Measurements from ENCODE around the gene ITPKB. TPM values are rescaled to one million over a fixed set of nuclear protein-coding genes. Genes with fewer than 3 reads are reported as not detected.

Gene ITPKB
- polyA plus RNA-seq, 1 of the 3 experiments (the other 2 are of a cell fraction): 2.4 TPM

DNA sequence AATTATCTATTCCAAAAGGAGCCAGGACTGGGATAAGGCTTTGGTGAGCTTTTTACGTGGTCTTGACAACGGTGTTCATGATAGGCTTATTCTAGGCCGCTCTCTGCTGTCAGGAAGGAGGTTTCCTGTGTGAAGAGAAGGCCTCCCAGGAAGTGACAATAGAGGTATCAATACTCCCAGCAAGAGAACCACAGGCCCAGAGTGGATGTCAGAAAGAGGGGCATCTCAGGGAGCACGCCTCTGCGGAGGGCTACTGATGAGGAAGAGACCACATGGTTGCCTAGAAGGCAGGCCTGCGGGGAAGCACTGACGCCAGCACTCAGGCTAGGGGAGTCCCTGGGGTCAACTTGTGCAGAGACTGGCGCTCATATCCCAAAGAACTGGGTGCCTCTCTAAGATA is 60.4 kb downstream of the ITPKB start (continued):
- TF ChIP-seq SMC3 (IDR thresholded peaks at IDR 0.05; ENCODE audit: low read depth, low read length) (no peak), MAX (IDR thresholded peaks at IDR 0.05; ENCODE audit: low read depth) (no peak)
- TF ChIP-seq, protein P1, sequence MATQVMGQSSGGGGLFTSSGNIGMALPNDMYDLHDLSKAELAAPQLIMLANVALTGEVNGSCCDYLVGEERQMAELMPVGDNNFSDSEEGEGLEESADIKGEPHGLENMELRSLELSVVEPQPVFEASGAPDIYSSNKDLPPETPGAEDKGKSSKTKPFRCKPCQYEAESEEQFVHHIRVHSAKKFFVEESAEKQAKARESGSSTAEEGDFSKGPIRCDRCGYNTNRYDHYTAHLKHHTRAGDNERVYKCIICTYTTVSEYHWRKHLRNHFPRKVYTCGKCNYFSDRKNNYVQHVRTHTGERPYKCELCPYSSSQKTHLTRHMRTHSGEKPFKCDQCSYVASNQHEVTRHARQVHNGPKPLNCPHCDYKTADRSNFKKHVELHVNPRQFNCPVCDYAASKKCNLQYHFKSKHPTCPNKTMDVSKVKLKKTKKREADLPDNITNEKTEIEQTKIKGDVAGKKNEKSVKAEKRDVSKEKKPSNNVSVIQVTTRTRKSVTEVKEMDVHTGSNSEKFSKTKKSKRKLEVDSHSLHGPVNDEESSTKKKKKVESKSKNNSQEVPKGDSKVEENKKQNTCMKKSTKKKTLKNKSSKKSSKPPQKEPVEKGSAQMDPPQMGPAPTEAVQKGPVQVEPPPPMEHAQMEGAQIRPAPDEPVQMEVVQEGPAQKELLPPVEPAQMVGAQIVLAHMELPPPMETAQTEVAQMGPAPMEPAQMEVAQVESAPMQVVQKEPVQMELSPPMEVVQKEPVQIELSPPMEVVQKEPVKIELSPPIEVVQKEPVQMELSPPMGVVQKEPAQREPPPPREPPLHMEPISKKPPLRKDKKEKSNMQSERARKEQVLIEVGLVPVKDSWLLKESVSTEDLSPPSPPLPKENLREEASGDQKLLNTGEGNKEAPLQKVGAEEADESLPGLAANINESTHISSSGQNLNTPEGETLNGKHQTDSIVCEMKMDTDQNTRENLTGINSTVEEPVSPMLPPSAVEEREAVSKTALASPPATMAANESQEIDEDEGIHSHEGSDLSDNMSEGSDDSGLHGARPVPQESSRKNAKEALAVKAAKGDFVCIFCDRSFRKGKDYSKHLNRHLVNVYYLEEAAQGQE (IDR thresholded peaks at IDR 0.05; ENCODE audit: low read depth, low read length): no peak

GRCh38 chr1:226678251-226678650 is 60.8 kb downstream of the ITPKB start:
- H2AFZ ChIP-seq (ENCODE audit: low read depth): no peak overlapping the region
- ChIA-PET CTCF (interaction anchor here (1.5 kb wide), 1 partner anchor 10 kb away, joined by 3 read pairs; no protein-coding TSS in a partner anchor), POLR2A (no interaction called here)
- H3K9me2 ChIP-seq: no peaks in the 10 kb centered on the region
- no peaks in the 10 kb centered on the region for H3K27me3 ChIP-seq (ENCODE audit: insufficient read depth)
- WGBS (ENCODE audit: low lambda C conversion rate): 96% methylated on average over 2 of the region's 2 CpGs
- H3K27ac ChIP-seq (ENCODE audit: low read depth in 2 of 2, low read length in 1 of 2): no peak overlapping the region
- no peaks in the 10 kb centered on the region for H4K20me1 ChIP-seq (ENCODE audit: insufficient read depth)
- no peaks in the 10 kb centered on the region for H3F3A ChIP-seq (replicated peaks; ENCODE audit: insufficient read depth)
- H3K36me3 ChIP-seq (replicated peaks in 1 of 2; ENCODE audit: control insufficient read depth in 1 of 2, insufficient read depth in 2 of 2, low read length in 1 of 2): no peaks in the 10 kb centered on the region
- H3K9ac ChIP-seq: no peak overlapping the region
- H3K4me3 ChIP-seq (ENCODE audit: low read depth in 2 of 2, low read length in 1 of 2): no peak overlapping the region
- H3K4me1 ChIP-seq (ENCODE audit: control insufficient read depth in 1 of 2, insufficient read depth in 2 of 2, low read depth in 1 of 2, low read length in 1 of 2): peaks cover 13 to 21% of the 10 kb centered on the region in 2 experiments
- no peak for TF ChIP-seq SMC3 (IDR thresholded peaks at IDR 0.05; ENCODE audit: low read depth, low read length)
- TF ChIP-seq, protein P2, sequence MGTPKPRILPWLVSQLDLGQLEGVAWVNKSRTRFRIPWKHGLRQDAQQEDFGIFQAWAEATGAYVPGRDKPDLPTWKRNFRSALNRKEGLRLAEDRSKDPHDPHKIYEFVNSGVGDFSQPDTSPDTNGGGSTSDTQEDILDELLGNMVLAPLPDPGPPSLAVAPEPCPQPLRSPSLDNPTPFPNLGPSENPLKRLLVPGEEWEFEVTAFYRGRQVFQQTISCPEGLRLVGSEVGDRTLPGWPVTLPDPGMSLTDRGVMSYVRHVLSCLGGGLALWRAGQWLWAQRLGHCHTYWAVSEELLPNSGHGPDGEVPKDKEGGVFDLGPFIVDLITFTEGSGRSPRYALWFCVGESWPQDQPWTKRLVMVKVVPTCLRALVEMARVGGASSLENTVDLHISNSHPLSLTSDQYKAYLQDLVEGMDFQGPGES (IDR thresholded peaks at IDR 0.05; ENCODE audit: low read depth, low read length): no peak
- TF ChIP-seq ELF1 (IDR thresholded peaks at IDR 0.05): no peak
- TF ChIP-seq EP300 (IDR thresholded peaks at IDR 0.05; ENCODE audit: borderline replicate concordance in 1 of 2, low read depth in 1 of 2, low read length in 1 of 2): no peak
- no peak for TF ChIP-seq CHD2 (IDR thresholded peaks at IDR 0.05; ENCODE audit: low read length, partially characterized antibody)
- no peak for TF ChIP-seq FOXM1 (IDR thresholded peaks at IDR 0.05; ENCODE audit: low read depth)
- TF ChIP-seq, protein P3, sequence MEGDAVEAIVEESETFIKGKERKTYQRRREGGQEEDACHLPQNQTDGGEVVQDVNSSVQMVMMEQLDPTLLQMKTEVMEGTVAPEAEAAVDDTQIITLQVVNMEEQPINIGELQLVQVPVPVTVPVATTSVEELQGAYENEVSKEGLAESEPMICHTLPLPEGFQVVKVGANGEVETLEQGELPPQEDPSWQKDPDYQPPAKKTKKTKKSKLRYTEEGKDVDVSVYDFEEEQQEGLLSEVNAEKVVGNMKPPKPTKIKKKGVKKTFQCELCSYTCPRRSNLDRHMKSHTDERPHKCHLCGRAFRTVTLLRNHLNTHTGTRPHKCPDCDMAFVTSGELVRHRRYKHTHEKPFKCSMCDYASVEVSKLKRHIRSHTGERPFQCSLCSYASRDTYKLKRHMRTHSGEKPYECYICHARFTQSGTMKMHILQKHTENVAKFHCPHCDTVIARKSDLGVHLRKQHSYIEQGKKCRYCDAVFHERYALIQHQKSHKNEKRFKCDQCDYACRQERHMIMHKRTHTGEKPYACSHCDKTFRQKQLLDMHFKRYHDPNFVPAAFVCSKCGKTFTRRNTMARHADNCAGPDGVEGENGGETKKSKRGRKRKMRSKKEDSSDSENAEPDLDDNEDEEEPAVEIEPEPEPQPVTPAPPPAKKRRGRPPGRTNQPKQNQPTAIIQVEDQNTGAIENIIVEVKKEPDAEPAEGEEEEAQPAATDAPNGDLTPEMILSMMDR (IDR thresholded peaks at IDR 0.05): no peak
- no peak for TF ChIP-seq TEAD4 (IDR thresholded peaks at IDR 0.05; ENCODE audit: borderline replicate concordance, insufficient read depth)
- no peak for TF ChIP-seq MEF2A (IDR thresholded peaks at IDR 0.05; ENCODE audit: borderline replicate concordance, low read depth)
- no peak for TF ChIP-seq USF1 (IDR thresholded peaks at IDR 0.05; ENCODE audit: borderline replicate concordance, low read depth)
- no peaks in the 10 kb centered on the region for H3K9me3 ChIP-seq
- no peak overlapping the region for H3K4me2 ChIP-seq
- DNase-seq: no peak
- no peaks in the 10 kb centered on the region for H3K79me2 ChIP-seq (ENCODE audit: insufficient read depth)
